Fibroblast of peridontal ligament (primary cell): ENCODE data around the gene SMAGP.

Source experiments
- DNase-seq: peaks from one replicate; pipeline ENCODE4 v3.0.0-alpha.2; 2010; ENCODE audit errors: extremely low read depth

Gene SMAGP

DNA sequence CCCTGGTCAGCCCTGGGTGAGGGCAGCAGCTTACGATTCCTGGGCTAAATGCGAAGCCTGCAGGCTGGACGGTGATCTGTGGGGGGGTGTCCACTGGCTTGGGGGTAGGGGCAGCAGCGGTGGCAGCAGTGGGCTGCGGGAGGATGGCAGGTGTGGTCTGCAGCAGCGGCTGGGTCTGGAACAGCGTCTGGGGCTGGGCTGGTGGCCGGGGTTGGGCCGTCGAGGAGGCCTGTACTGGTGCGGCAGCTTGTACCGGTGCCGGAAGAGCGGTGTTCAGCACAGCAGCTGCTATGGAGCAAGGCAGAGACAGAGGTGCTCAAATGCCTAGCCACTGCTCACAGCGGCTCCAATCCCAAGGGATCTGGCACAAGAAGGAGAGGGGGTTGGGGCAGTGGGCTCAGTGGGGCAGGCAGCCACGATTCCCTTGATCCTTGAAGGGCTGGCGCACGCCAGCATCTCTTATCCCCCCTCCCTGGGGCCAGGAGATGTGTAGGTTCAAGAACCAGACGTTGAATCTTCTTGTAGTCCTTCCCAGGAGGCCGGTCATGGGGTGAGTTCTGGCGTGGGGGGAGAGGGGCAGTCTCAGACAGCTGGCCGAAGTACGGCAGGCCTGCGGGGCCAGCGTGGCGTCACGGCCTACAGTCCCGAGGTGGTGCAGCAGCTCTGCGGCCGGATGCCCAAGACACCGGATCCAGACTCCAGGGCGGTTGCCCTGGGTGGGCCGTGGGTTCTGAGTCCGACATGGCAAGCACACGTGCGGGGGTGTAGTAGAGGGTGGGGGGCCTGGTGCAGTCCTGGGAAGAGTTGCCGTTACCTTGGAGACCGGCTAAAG, 72.3 kb downstream of the SMAGP start:
- no peak for DNase-seq

DNA sequence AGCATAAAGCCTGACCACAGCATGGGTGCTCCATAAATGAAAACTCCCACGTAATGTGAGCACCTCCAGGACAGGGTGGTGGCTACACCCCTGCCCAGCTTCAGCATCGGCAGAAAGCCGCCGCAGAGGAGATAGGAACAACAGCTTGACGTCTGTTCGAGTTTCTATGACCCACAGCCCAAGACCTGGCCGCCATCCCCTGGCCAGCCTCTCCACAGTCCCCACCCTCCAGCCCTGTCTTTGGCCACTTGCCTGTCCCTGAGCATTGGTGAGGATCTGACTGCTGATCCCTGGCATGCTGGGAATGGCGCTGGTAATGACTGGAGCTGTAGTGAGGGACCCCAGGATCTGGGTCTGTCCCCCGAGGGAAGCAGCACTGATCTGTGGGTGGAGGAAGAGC, 73.7 kb downstream of the SMAGP start:
- no peak for DNase-seq

DNA sequence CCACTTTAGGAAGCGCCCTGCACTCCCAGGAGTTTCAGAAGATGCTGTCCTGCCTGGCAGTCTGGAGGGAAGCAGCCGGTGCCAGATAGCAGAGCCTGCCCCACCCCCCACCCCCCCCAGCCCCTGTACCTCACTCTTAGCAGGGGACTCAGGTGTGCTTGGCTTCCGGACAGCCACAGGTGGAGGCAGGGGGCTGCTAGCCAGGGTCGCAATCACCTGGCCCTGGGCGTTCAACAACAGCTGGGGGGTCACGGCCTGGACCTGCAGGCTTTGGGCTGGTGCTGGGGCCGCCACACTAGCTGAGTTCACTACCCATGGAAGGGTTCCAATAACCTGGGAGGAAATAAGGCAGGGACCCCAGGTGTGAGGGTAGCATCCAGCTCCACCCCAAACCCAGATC, 74.4 kb downstream of the SMAGP start:
- DNase-seq = no peak
